HEK293 (cell line): ENCODE results near the gene CASZ1.

Source experiments
- CTCF ChIA-PET: fragments of 350-600 bp; formaldehyde crosslinking; extraction: SDS; loops from one replicate; lab custom pipeline; 2021; ENCODE audit warnings: antibody characterized with exemption; lab: Yijun Ruan, JAX
- POLR2A ChIA-PET: fragments of 300-600 bp; formaldehyde crosslinking; extraction: SDS; loops from one replicate; lab custom pipeline; 2020; ENCODE audit warnings: antibody characterized with exemption, inconsistent platforms; lab: Yijun Ruan, JAX
- H3K27ac ChIP-seq: fragments of 200-500 bp; sonication (Bioruptor generic); 2 replicates; pipeline ENCODE4 v1.5.1; 2014; ENCODE audit warnings: low read depth, low read length, control low read depth, inconsistent platforms; ENCODE audit errors: extremely low read depth
- H3K36me3 ChIP-seq, 2 experiments: fragments of 200-500 bp in 1 of 2; sonication (Bioruptor generic) in 1 of 2; 1 replicate in 1 of 2; 2 replicates in 1 of 2; pipeline ENCODE4 v1.5.1; 2014 to 2017; ENCODE audit warnings: inconsistent platforms in 2 of 2, low read length in 2 of 2; ENCODE audit not compliant: control insufficient read depth in 2 of 2, insufficient read depth in 1 of 2
- H3K4me1 ChIP-seq: fragments of 200-500 bp; sonication (Bioruptor generic); 2 replicates; pipeline ENCODE4 v1.5.1; 2014; ENCODE audit warnings: mild to moderate bottlenecking, low read length, inconsistent platforms; ENCODE audit not compliant: control insufficient read depth, insufficient read depth
- H3K4me3 ChIP-seq: 2 replicates; pipeline ENCODE4 v1.5.1; 2011; ENCODE audit warnings: low read depth, mild to moderate bottlenecking, control low read depth, low read length, moderate library complexity
- H3K9me3 ChIP-seq: fragments of 200-500 bp; sonication (Bioruptor generic); 2 replicates; pipeline ENCODE4 v1.5.1; 2014; ENCODE audit warnings: low read depth, low read length, inconsistent platforms; ENCODE audit not compliant: control insufficient read depth, insufficient read depth
- GLIS1 ChIP-seq: fragments of 450-650 bp; formaldehyde crosslinking; IDR thresholded peaks from 2 replicates; pipeline ENCODE4 v1.5.1; 2016; ENCODE audit warnings: missing biosample characterization, missing genetic modification characterization
- HOXA7 ChIP-seq: sonication (generic); formaldehyde crosslinking; IDR thresholded peaks from 2 replicates; pipeline ENCODE4 v1.8.1; 2022; ENCODE audit warnings: missing genetic modification reagents, borderline replicate concordance
- INSM2 ChIP-seq: fragments of 450-650 bp; formaldehyde crosslinking; IDR thresholded peaks from 2 replicates; pipeline ENCODE4 v1.5.1; 2016; ENCODE audit warnings: missing biosample characterization, missing genetic modification characterization
- KLF10 ChIP-seq: fragments of 450-650 bp; IDR thresholded peaks from 2 replicates; pipeline ENCODE4 v1.5.1; 2018; ENCODE audit warnings: missing biosample characterization, mild to moderate bottlenecking, missing genetic modification characterization
- KLF8 ChIP-seq: fragments of 450-650 bp; formaldehyde crosslinking; IDR thresholded peaks from 2 replicates; pipeline ENCODE4 v1.5.1; 2016; ENCODE audit warnings: missing biosample characterization, missing genetic modification characterization
- SP2 ChIP-seq: fragments of 450-650 bp; formaldehyde crosslinking; IDR thresholded peaks from 2 replicates; pipeline ENCODE4 v1.5.1; 2016; ENCODE audit warnings: missing biosample characterization, missing genetic modification characterization
- TCF7L2 ChIP-seq: IDR thresholded peaks from 2 replicates; pipeline ENCODE4 v1.6.1; 2011; ENCODE audit warnings: low read depth, mild to moderate bottlenecking, inconsistent platforms, low read length, moderate library complexity, borderline replicate concordance
- TRIM28 ChIP-seq: IDR thresholded peaks from 2 replicates; pipeline ENCODE4 v1.6.1; 2011; ENCODE audit warnings: low read length, control low read depth, borderline replicate concordance
- YY1 ChIP-seq: fragments of 450-650 bp; formaldehyde crosslinking; IDR thresholded peaks from 2 replicates; pipeline ENCODE4 v1.5.1; 2018; ENCODE audit warnings: missing biosample characterization, missing genetic modification characterization
- ZBTB26 ChIP-seq: fragments of 450-650 bp; formaldehyde crosslinking; optimal IDR thresholded peaks from 2 replicates; pipeline ENCODE3; 2016; ENCODE audit warnings: missing biosample characterization, mild to moderate bottlenecking, missing genetic modification characterization
- ZFP37 ChIP-seq: fragments of 450-650 bp; formaldehyde crosslinking; IDR thresholded peaks from 2 replicates; pipeline ENCODE4 v1.5.1; 2016; ENCODE audit warnings: missing biosample characterization, missing genetic modification characterization
- ZIC2 ChIP-seq: fragments of 450-650 bp; formaldehyde crosslinking; IDR thresholded peaks from 2 replicates; pipeline ENCODE4 v1.5.1; 2016; ENCODE audit warnings: missing biosample characterization, missing genetic modification characterization
- ZNF18 ChIP-seq: fragments of 450-650 bp; formaldehyde crosslinking; IDR thresholded peaks from 2 replicates; pipeline ENCODE4 v1.5.1; 2016; ENCODE audit warnings: missing biosample characterization, missing genetic modification characterization
- ZNF2 ChIP-seq: fragments of 450-650 bp; formaldehyde crosslinking; IDR thresholded peaks from 2 replicates; pipeline ENCODE4 v1.5.1; 2016; ENCODE audit warnings: missing biosample characterization, missing genetic modification characterization
- ZNF266 ChIP-seq: fragments of 450-650 bp; formaldehyde crosslinking; IDR thresholded peaks from 2 replicates; pipeline ENCODE4 v1.5.1; 2016; ENCODE audit warnings: missing biosample characterization, missing genetic modification characterization, low read depth
- ZNF362 ChIP-seq: fragments of 450-650 bp; formaldehyde crosslinking; IDR thresholded peaks from 2 replicates; pipeline ENCODE4 v1.5.1; 2016; ENCODE audit warnings: missing biosample characterization, missing genetic modification characterization
- ZNF513 ChIP-seq: fragments of 450-650 bp; IDR thresholded peaks from 2 replicates; pipeline ENCODE4 v1.5.1; 2018; ENCODE audit warnings: missing biosample characterization, missing genetic modification characterization
- ZNF600 ChIP-seq: fragments of 450-650 bp; formaldehyde crosslinking; IDR thresholded peaks from 2 replicates; pipeline ENCODE4 v1.5.1; 2016; ENCODE audit warnings: missing biosample characterization, missing genetic modification characterization
- ZNF629 ChIP-seq: fragments of 450-650 bp; formaldehyde crosslinking; IDR thresholded peaks from 2 replicates; pipeline ENCODE4 v1.5.1; 2017; ENCODE audit warnings: missing biosample characterization, missing genetic modification characterization
- ZNF639 ChIP-seq: fragments of 450-650 bp; formaldehyde crosslinking; IDR thresholded peaks from 2 replicates; pipeline ENCODE4 v1.5.1; 2016; ENCODE audit warnings: missing biosample characterization, missing genetic modification characterization
- ZNF660 ChIP-seq: fragments of 450-650 bp; IDR thresholded peaks from 2 replicates; pipeline ENCODE4 v1.5.1; 2018; ENCODE audit warnings: missing biosample characterization, mild to moderate bottlenecking, missing genetic modification characterization

The CASZ1 gene

GRCh38 chr1:10730985-10731384 lies 65.5 kb downstream of the CASZ1 start (continued):
- TF ChIP-seq ZNF362 = peak; percentile 51; the same call in 1 of the 2 replicates
- TF ChIP-seq KLF8 (tag by site-specific recombination) = peak; percentile 36; the same call in 1 of the 2 replicates
- TF ChIP-seq HOXA7 (CRISPR knock-in tag) = no peak
- TF ChIP-seq ZNF600 (tag by site-specific recombination) = peak; percentile 37; the same call in 1 of the 2 replicates
- no peak for TF ChIP-seq ZNF513
- 0 out of 2 replicates have a peak, but pooled peaks have one; percentile 33 for TF ChIP-seq KLF10
- no peak for TF ChIP-seq TCF7L2
- no peak for TF ChIP-seq ZNF18 (tag by site-specific recombination)
- peak; percentile 75; the same call in 1 of the 2 replicates for TF ChIP-seq GLIS1 (tag by site-specific recombination)
- TF ChIP-seq ZNF639 (tag by site-specific recombination) = 0 out of 2 replicates have a peak, but pooled peaks have one; percentile 63
- peak; percentile 81 for TF ChIP-seq ZNF629 (tag by site-specific recombination)
- no peak for TF ChIP-seq ZNF266
- no peak for TF ChIP-seq ZNF2 (tag by site-specific recombination)
- TF ChIP-seq TRIM28 = 0 out of 2 replicates have a peak, but pooled peaks have one; percentile 31
- TF ChIP-seq INSM2 (tag by site-specific recombination) = peak; percentile 70
- TF ChIP-seq ZFP37 (tag by site-specific recombination) = no peak
- TF ChIP-seq ZBTB26 = no peak
- no peak for TF ChIP-seq SP2

- Histone ChIP-seq H3K9me3 (no peaks in the 10 kb centered on the region), H3K27ac (no peak overlapping the region), H3K36me3 (no peaks in the 10 kb centered on the region), H3K4me1 (peaks cover 8% of the 10 kb centered on the region), H3K4me3 (no peak overlapping the region)
- TF ChIP-seq YY1 = no peak
- TF ChIP-seq ZNF660 (tag by site-specific recombination) = no peak
- peak; percentile 72 for TF ChIP-seq ZIC2 (tag by site-specific recombination)
- CTCF ChIA-PET = interaction anchor here (0.6 kb wide), 1 partner anchor 61 kb away, joined by 4 read pairs; no protein-coding TSS in a partner anchor
- POLR2A ChIA-PET = no interaction called here
Measured at GRCh38 chr1:10728595-10729410, 67.6 kb downstream of the CASZ1 start.
